ENCODE results near the gene IQGAP2. TPM values are rescaled to one million over a fixed set of nuclear protein-coding genes. Genes with fewer than 3 reads are reported as not detected.

The IQGAP2 gene
- total RNA-seq, 1 experiment from 2014 or later, result 3.6 TPM

GRCh38 chr5:76445830-76446229, 42.7 kb downstream of the IQGAP2 start:
- DNase-seq (ENCODE audit: low spot score), result no peak

GRCh38 chr5:76446776-76447175, 43.7 kb downstream of the IQGAP2 start:
- DNase-seq (ENCODE audit: low spot score), result no peak

- DNase-seq (ENCODE audit: low spot score), result no peak
These were observed 46.5 kb downstream of the IQGAP2 start for GRCh38 chr5:76449606-76450005.

- peak; percentile 65 for DNase-seq (ENCODE audit: low spot score)
These were observed 47.0 kb downstream of the IQGAP2 start for GRCh38 chr5:76450054-76450453.

GRCh38 chr5:76451031-76451701, 48.1 kb downstream of the IQGAP2 start:
- DNase-seq (ENCODE audit: low spot score), result no peak

GRCh38 chr5:76455531-76456133, 52.5 kb downstream of the IQGAP2 start:
- DNase-seq (ENCODE audit: low spot score), result no peak

- DNase-seq (ENCODE audit: low spot score), result no peak
These were observed 53.2 kb downstream of the IQGAP2 start for GRCh38 chr5:76456258-76456657.

- no peak for DNase-seq (ENCODE audit: low spot score)
These were observed 54.8 kb downstream of the IQGAP2 start for GRCh38 chr5:76457674-76458485.

GRCh38 chr5:76458486-76458830, 55.4 kb downstream of the IQGAP2 start:
- no peak for DNase-seq (ENCODE audit: low spot score)

- no peak for DNase-seq (ENCODE audit: low spot score)
These were observed 57.0 kb downstream of the IQGAP2 start for GRCh38 chr5:76460104-76460503.

- DNase-seq (ENCODE audit: low spot score), result no peak
These were observed 59.1 kb downstream of the IQGAP2 start for GRCh38 chr5:76462097-76462667.

- DNase-seq (ENCODE audit: low spot score), result no peak
These were observed 64.1 kb downstream of the IQGAP2 start for GRCh38 chr5:76467216-76467615.

GRCh38 chr5:76468635-76469425, 65.7 kb downstream of the IQGAP2 start:
- no peak for DNase-seq (ENCODE audit: low spot score)

- DNase-seq (ENCODE audit: low spot score), result no peak
These were observed 66.7 kb downstream of the IQGAP2 start for GRCh38 chr5:76469656-76470290.

- DNase-seq (ENCODE audit: low spot score), result no peak
These were observed 67.9 kb downstream of the IQGAP2 start for GRCh38 chr5:76470976-76471375.

GRCh38 chr5:76471406-76471805, 68.3 kb downstream of the IQGAP2 start:
- no peak for DNase-seq (ENCODE audit: low spot score)

- DNase-seq (ENCODE audit: low spot score), result no peak
These were observed 68.9 kb downstream of the IQGAP2 start for GRCh38 chr5:76471987-76472334.

GRCh38 chr5:76472335-76473008, 69.4 kb downstream of the IQGAP2 start:
- no peak for DNase-seq (ENCODE audit: low spot score)

GRCh38 chr5:76473009-76473336, 69.9 kb downstream of the IQGAP2 start:
- DNase-seq (ENCODE audit: low spot score), result no peak

GRCh38 chr5:76473661-76474060, 70.6 kb downstream of the IQGAP2 start:
- no peak for DNase-seq (ENCODE audit: low spot score)

- DNase-seq (ENCODE audit: low spot score), result no peak
These were observed 71.3 kb downstream of the IQGAP2 start for GRCh38 chr5:76474377-76474776.
